Measurements from ENCODE around the gene PGAP6. TPM values are rescaled to one million over a fixed set of nuclear protein-coding genes. Genes with fewer than 3 reads are reported as not detected.

The PGAP6 gene
- polyA plus RNA-seq, 1 of the 3 experiments (the other 2 are of a cell fraction), result 133 TPM

- TF ChIP-seq USF2 (IDR thresholded peaks at IDR 0.05; ENCODE audit: borderline replicate concordance, low read depth, low read length) (no peak), TCF12 (IDR thresholded peaks at IDR 0.05) (no peak)
Observed at GRCh38 chr16:407253-407652, 25.5 kb upstream of the PGAP6 start (continued).

- H3K9me3 ChIP-seq, result no peaks in the 10 kb centered on the region
- TF ChIP-seq RFX5 (IDR thresholded peaks at IDR 0.05; ENCODE audit: low read length), result no peak
- TF ChIP-seq GABPA (IDR thresholded peaks at IDR 0.05; ENCODE audit: low read depth), result no peak
- no peak for TF ChIP-seq JUND (IDR thresholded peaks at IDR 0.05)
- TF ChIP-seq MAX (IDR thresholded peaks at IDR 0.05; ENCODE audit: low read depth), result no peak
- TF ChIP-seq USF2 (IDR thresholded peaks at IDR 0.05; ENCODE audit: borderline replicate concordance, low read depth, low read length), result no peak
- no peak for TF ChIP-seq TCF12 (IDR thresholded peaks at IDR 0.05)
- TF ChIP-seq TEAD4 (IDR thresholded peaks at IDR 0.05; ENCODE audit: borderline replicate concordance, insufficient read depth), result no peak
- no peak for TF ChIP-seq MEF2A (IDR thresholded peaks at IDR 0.05; ENCODE audit: borderline replicate concordance, low read depth)
- TF ChIP-seq NRF1 (IDR thresholded peaks at IDR 0.05; ENCODE audit: low read depth, low read length), result no peak
- TF ChIP-seq ZBTB33 (IDR thresholded peaks at IDR 0.05; ENCODE audit: borderline replicate concordance, low read depth), result no peak
- no peak for TF ChIP-seq YY1 (IDR thresholded peaks at IDR 0.05; ENCODE audit: low read depth)
- no peak for TF ChIP-seq TAF1 (IDR thresholded peaks at IDR 0.05; ENCODE audit: borderline replicate concordance, low read depth, low read length)
- TF ChIP-seq CHD2 (IDR thresholded peaks at IDR 0.05; ENCODE audit: low read length, partially characterized antibody), result no peak
- no peak for TF ChIP-seq SIN3A (IDR thresholded peaks at IDR 0.05; ENCODE audit: borderline replicate concordance, low read depth, low read length)
- TF ChIP-seq REST (IDR thresholded peaks at IDR 0.05; ENCODE audit: low read depth, low read length), result no peak
- no peak for TF ChIP-seq CTCF (IDR thresholded peaks at IDR 0.05)
- H3K27me3 ChIP-seq (ENCODE audit: insufficient read depth), result no peaks in the 10 kb centered on the region
- H2AFZ ChIP-seq (ENCODE audit: low read depth), result no peak overlapping the region
- H3K4me1 ChIP-seq (ENCODE audit: control insufficient read depth in 1 of 2, insufficient read depth in 2 of 2, low read depth in 1 of 2, low read length in 1 of 2), result peaks cover 0 to under 1% of the 10 kb centered on the region in 2 experiments; a peak in 1 of 4 replicates
- ChIA-PET CTCF (interaction anchor here (1.2 kb wide), 1 partner anchor 18 kb away, joined by 3 read pairs; no protein-coding TSS in a partner anchor), POLR2A (no interaction called here)
- no peaks in the 10 kb centered on the region for H3K9me2 ChIP-seq
- no peaks in the 10 kb centered on the region for H4K20me1 ChIP-seq (ENCODE audit: insufficient read depth)
- H3K36me3 ChIP-seq (replicated peaks in 1 of 2; ENCODE audit: control insufficient read depth in 1 of 2, insufficient read depth in 2 of 2, low read length in 1 of 2), result peaks cover 0 to 1% of the 10 kb centered on the region in 2 experiments
- H3K79me2 ChIP-seq (ENCODE audit: insufficient read depth), result peaks cover 10% of the 10 kb centered on the region
- no peak overlapping the region for H3K27ac ChIP-seq (ENCODE audit: low read depth in 2 of 2, low read length in 1 of 2)
- no peak overlapping the region for H3K9ac ChIP-seq
- H3F3A ChIP-seq (replicated peaks; ENCODE audit: insufficient read depth), result peaks cover 13% of the 10 kb centered on the region
- no peak overlapping the region for H3K4me2 ChIP-seq
- 89% methylated on average over 14 of the region's 27 CpGs for WGBS (ENCODE audit: low lambda C conversion rate)
- no peak for DNase-seq
- no peak overlapping the region for H3K4me3 ChIP-seq (ENCODE audit: low read depth in 2 of 2, low read length in 1 of 2)
Observed at GRCh38 chr16:405548-406506, 24.0 kb upstream of the PGAP6 start.

All from SK-N-SH (cell line).